Kidney (tissue), 14 donors: ENCODE measurements around the gene PTPRG. TPM values are rescaled to one million over a fixed set of nuclear protein-coding genes. Genes with fewer than 3 reads are reported as not detected.

Experiments
- DNase-seq, 5 donors: peaks; one replicate each; pipeline ENCODE4 v3.0.0-alpha.2; 2013 to 2020
- FAIRE-seq: peaks from 2 replicates; lab custom pipeline; 2012; peaks lifted over from hg19 to GRCh38; lab: Jason Lieb, UNC
- H3K27ac ChIP-seq, 2 donors: one replicate each; pipeline ENCODE4 v1.7.0; 2013; ENCODE audit warnings: low read depth in 2 of 2, low read length in 2 of 2, inconsistent platforms in 1 of 2
- H3K27me3 ChIP-seq: one replicate; pipeline ENCODE4 v1.7.1; 2013; ENCODE audit warnings: low read length, inconsistent platforms; ENCODE audit not compliant: control insufficient read depth, insufficient read depth
- H3K36me3 ChIP-seq, 3 donors: one replicate each; pipeline versions ENCODE4 v1.7.0 to v1.7.1; 2013; ENCODE audit warnings: low read length in 3 of 3, control low read depth in 1 of 3, inconsistent platforms in 1 of 3; ENCODE audit not compliant: insufficient read depth in 3 of 3, control insufficient read depth in 2 of 3
- H3K4me1 ChIP-seq, 3 donors: one replicate each; pipeline versions ENCODE4 v1.7.0 to v1.7.1; 2013; ENCODE audit warnings: low read length in 3 of 3, inconsistent platforms in 1 of 3, low read depth in 1 of 3; ENCODE audit not compliant: control insufficient read depth in 2 of 3, insufficient read depth in 2 of 3
- H3K4me3 ChIP-seq, 3 donors: one replicate each; pipeline versions ENCODE4 v1.7.0 to v1.8.1; 2013; ENCODE audit warnings: low read length in 3 of 3, control low read depth in 1 of 3, inconsistent platforms in 1 of 3
- H3K9ac ChIP-seq, 3 donors: one replicate each; pipeline versions ENCODE4 v1.7.0 to v1.7.1; 2013; ENCODE audit warnings: low read length in 3 of 3, control low read depth in 1 of 3, inconsistent platforms in 1 of 3
- H3K9me3 ChIP-seq, 3 donors: one replicate each; pipeline versions ENCODE4 v1.7.0 to v1.7.1; 2013; ENCODE audit warnings: low read length in 3 of 3, control low read depth in 1 of 3, inconsistent platforms in 1 of 3; ENCODE audit not compliant: control insufficient read depth in 2 of 3, insufficient read depth in 1 of 3
- intact Hi-C: fragments of 100-400 bp; cut with DNase I; formaldehyde crosslinking; loops from one replicate; pipeline ENCODE4 v1.11.1; 2022
- polyA plus RNA-seq: library from polyadenylated mRNA; stranded (reverse); fragments of 350-450 nt; fragmentation: Illumina TruSeq; extraction: RNeasy Lipid Tissue Mini Kit (QIAGEN cat#74804); gene quantifications from one replicate; pipeline ENCODE4 v1.2.3, GENCODE V29; 2014; ENCODE audit warnings: low read depth, low replicate concordance; ENCODE audit not compliant: insufficient read depth
- total RNA-seq: library from RNA; stranded (reverse); fragmentation: NEBNext Ultra II Directional; extraction: Animal tissue kit (Norgen Biotek cat#: 25700); gene quantifications from one replicate; pipeline ENCODE4 v1.2.1, GENCODE V29; 2021
- TF ChIP-seq, protein P1 (sequence below): IDR thresholded peaks from 3 replicates; pipeline ENCODE4 v1.5.1; 2012; ENCODE audit warnings: mild to moderate bottlenecking, moderate library complexity, borderline replicate concordance; ENCODE audit not compliant: insufficient read depth; ENCODE audit errors: extremely low read depth
- donor health status: control.
- donor health status: control.
- donor health status: control.
- donor health status: control.
- donor health status: control.
- donor health status: DM: yes; HTN: yes; CAD: no.
- donor health status: Normal renal cell carcinoma (clear cell type).

PTPRG gene
- total and polyA plus RNA-seq, 2 donors from 2014 or later, result 9.2 to 154 TPM

DNA sequence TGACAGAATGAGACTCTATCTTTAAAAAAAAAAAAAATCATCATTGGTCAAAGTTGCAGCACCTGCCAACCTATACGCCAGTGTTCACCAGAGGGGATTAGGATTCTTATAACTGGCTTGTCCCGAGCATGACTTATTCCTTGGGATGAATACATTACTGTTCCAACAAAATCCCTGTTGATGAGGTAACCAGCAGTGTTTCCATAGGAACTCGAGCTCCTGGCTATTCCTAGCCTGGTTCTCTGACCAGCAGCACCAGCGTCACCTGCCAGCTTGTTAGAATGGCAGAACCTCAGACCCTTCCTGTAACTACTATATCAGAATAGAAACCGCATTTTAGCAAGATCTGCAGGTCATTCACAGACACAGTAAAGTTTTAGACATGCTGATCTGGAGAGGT is 364.4 kb downstream of the PTPRG start:
- Histone ChIP-seq H3K36me3 (no peaks in the 10 kb centered on the region), H3K27me3 (no peaks in the 10 kb centered on the region), H3K4me1 (peaks cover 0 to 14% (median 0%) of the 10 kb centered on the region in 3 donors), H3K9ac (no peak overlapping the region), H3K9me3 (no peaks in the 10 kb centered on the region), H3K4me3 (no peak overlapping the region), H3K27ac (no peak overlapping the region)
- FAIRE-seq (no peak), DNase-seq (no peak)
- intact Hi-C loops, result no loop called here
- TF ChIP-seq, protein P1, sequence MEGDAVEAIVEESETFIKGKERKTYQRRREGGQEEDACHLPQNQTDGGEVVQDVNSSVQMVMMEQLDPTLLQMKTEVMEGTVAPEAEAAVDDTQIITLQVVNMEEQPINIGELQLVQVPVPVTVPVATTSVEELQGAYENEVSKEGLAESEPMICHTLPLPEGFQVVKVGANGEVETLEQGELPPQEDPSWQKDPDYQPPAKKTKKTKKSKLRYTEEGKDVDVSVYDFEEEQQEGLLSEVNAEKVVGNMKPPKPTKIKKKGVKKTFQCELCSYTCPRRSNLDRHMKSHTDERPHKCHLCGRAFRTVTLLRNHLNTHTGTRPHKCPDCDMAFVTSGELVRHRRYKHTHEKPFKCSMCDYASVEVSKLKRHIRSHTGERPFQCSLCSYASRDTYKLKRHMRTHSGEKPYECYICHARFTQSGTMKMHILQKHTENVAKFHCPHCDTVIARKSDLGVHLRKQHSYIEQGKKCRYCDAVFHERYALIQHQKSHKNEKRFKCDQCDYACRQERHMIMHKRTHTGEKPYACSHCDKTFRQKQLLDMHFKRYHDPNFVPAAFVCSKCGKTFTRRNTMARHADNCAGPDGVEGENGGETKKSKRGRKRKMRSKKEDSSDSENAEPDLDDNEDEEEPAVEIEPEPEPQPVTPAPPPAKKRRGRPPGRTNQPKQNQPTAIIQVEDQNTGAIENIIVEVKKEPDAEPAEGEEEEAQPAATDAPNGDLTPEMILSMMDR, result no peak

DNA sequence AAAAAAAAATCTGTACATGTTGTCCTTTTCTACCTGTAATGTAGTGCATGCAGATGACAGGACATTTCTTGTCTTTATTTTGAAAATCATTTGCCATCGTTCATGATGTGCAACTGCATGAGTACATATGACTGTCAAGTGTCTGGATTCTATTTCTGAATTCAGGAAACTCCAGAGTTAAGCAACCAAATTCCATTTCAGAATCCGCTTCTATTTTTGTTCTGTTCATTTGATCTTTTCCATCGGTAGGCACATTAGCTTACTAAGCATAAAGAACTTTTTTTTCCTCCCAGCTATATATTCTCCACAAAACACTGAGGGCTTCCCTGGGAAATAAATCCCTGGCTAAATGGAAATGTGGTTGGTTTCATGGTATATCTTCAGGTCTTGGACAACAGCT is 365.6 kb downstream of the PTPRG start:
- no peak overlapping the region for H3K9ac ChIP-seq

DNA sequence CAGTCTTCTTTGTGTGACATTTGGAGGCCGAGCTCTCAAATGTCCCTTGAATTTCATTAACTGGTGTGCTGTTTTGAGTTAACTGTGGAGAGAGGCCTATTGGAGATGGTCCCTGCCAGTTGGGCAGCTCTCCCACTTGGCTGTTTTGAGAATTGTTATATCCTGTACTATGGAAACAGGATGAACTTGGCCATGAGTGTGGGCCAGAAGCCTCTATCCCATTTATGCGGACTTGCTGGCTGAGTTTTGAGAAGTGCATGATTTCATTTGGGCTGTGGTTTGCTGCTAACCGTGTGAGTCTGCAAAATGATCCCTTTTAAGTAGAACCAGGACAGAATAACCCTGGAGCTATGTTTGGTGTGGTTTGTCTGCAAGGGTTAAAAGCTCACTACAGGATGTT is 366.0 kb downstream of the PTPRG start:
- Histone ChIP-seq H3K4me3 (no peak overlapping the region), H3K27me3 (no peaks in the 10 kb centered on the region), H3K4me1 (peaks cover 0 to 14% (median 1%) of the 10 kb centered on the region in 3 donors), H3K9ac (no peak overlapping the region), H3K9me3 (no peaks in the 10 kb centered on the region), H3K27ac (no peak overlapping the region), H3K36me3 (no peaks in the 10 kb centered on the region)
- intact Hi-C loops, result no loop called here
- FAIRE-seq (no peak), DNase-seq (no peak)
- TF ChIP-seq, protein P1, result no peak

More for the DNA sequence above, 365.6 kb downstream of the PTPRG start:
- FAIRE-seq, result no peak
- Histone ChIP-seq H3K27me3 (no peaks in the 10 kb centered on the region), H3K9me3 (no peaks in the 10 kb centered on the region), H3K4me3 (no peak overlapping the region), H3K36me3 (no peaks in the 10 kb centered on the region), H3K4me1 (peaks cover 0 to 14% (median 0%) of the 10 kb centered on the region in 3 donors), H3K27ac (no peak overlapping the region)
- TF ChIP-seq, protein P1, result no peak
- no peak for DNase-seq
- intact Hi-C loops, result no loop called here

DNA sequence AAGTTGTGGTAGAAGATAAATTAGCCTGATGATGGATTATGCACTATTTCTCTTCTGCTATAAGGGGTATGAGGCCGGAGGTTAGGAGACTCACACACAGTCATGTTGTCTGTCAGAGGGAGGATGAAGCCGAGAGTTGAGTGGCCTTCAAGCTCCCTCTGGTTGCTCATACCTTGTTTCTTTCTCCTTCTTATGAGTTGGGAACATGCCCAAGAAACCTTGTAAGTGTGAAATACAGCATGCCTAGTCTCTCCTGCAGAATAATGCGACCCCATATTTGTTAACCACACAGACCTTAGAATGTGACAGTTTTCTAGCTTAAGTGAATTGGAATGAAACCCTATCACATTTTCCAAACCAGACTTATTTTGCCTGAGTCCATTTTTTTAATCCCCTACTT is 366.7 kb downstream of the PTPRG start:
- DNase-seq (no peak), FAIRE-seq (no peak)
- TF ChIP-seq, protein P1, result no peak
- Histone ChIP-seq H3K9ac (no peak overlapping the region), H3K9me3 (no peaks in the 10 kb centered on the region), H3K4me3 (no peak overlapping the region), H3K4me1 (peaks cover 0 to 14% (median 4%) of the 10 kb centered on the region in 3 donors), H3K27ac (no peak overlapping the region), H3K27me3 (no peaks in the 10 kb centered on the region), H3K36me3 (no peaks in the 10 kb centered on the region)
- intact Hi-C loops, result no loop called here
